ENCODE results near the gene ERN1.

DNA sequence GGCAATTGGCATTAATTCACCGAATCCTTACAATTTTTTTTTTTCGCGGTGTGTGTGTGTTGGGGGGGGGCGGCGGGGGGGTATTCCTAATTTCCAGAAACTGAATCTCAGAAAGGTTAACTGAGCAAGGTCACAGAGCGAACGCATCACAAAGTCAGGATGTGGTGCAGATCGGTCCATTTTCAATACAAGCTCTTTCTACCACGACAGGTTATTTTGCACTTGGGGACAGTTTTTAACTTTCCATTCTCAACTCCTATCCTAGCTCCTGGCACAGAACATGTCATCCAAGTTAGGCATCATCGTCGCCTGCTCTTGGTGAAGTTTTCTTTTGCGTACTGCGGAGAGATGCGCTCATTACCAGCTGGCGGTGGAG, 15.4 kb upstream of the ERN1 start:
- TF ChIP-seq GATA2 (IDR thresholded peaks at IDR 0.05; ENCODE audit: low read depth, low read length) (no peak), GATA3 (IDR thresholded peaks at IDR 0.05; ENCODE audit: low read depth, low read length) (no peak)

All from SH-SY5Y (cell line).